Hematopoietic multipotent progenitor cell treated with erythropoietin and hydrocortisone succinate and interleukin-3 and kit ligand, for 15 days (in vitro differentiated cells): ENCODE measurements around the gene SYNE2.
"Not testable (repeated sequence)": the region's sequence is repeated elsewhere in the genome, so short reads cannot be mapped to it uniquely, and the experiment has no call there.

ENCODE experiments used
- DNase-seq: peaks from one replicate; pipeline ENCODE4 v3.0.0-alpha.2; 2015; ENCODE audit warnings: low spot score

Gene SYNE2

GRCh38 chr14:64081174-64081746 is 228.5 kb downstream of the SYNE2 start:
- no peak for DNase-seq

- no peak for DNase-seq
Measured at GRCh38 chr14:64082837-64083236, 230.0 kb downstream of the SYNE2 start.

GRCh38 chr14:64088647-64088964 is 235.8 kb downstream of the SYNE2 start:
- DNase-seq = no peak

GRCh38 chr14:64089920-64090319 is 237.1 kb downstream of the SYNE2 start:
- DNase-seq = no peak

GRCh38 chr14:64091217-64091616 is 238.4 kb downstream of the SYNE2 start:
- DNase-seq = no peak

GRCh38 chr14:64092338-64092737 is 239.5 kb downstream of the SYNE2 start:
- no peak for DNase-seq

- DNase-seq = no peak
Measured at GRCh38 chr14:64092940-64093339, 240.1 kb downstream of the SYNE2 start.

- no peak for DNase-seq
Measured at GRCh38 chr14:64095620-64096019, 242.8 kb downstream of the SYNE2 start.

- no peak for DNase-seq
Measured at GRCh38 chr14:64098120-64098519, 245.3 kb downstream of the SYNE2 start.

- no peak for DNase-seq
Measured at GRCh38 chr14:64107438-64107837, 254.6 kb downstream of the SYNE2 start.

GRCh38 chr14:64109819-64110554 is 257.2 kb downstream of the SYNE2 start:
- no peak for DNase-seq

- no peak for DNase-seq
Measured at GRCh38 chr14:64110802-64111201, 258.0 kb downstream of the SYNE2 start.

- DNase-seq = no peak
Measured at GRCh38 chr14:64112867-64113678, 260.3 kb downstream of the SYNE2 start.

- no peak for DNase-seq
Measured at GRCh38 chr14:64114166-64114565, 261.4 kb downstream of the SYNE2 start.

- no peak for DNase-seq
Measured at GRCh38 chr14:64114796-64115195, 262.0 kb downstream of the SYNE2 start.

- DNase-seq = no peak
Measured at GRCh38 chr14:64115401-64115800, 262.6 kb downstream of the SYNE2 start.

GRCh38 chr14:64117671-64118402 is 265.0 kb downstream of the SYNE2 start:
- no peak for DNase-seq

GRCh38 chr14:64118403-64118742 is 265.6 kb downstream of the SYNE2 start:
- not testable (repeated sequence) for DNase-seq

GRCh38 chr14:64118892-64119291 is 266.1 kb downstream of the SYNE2 start:
- DNase-seq = no peak

GRCh38 chr14:64119500-64119899 is 266.7 kb downstream of the SYNE2 start:
- no peak for DNase-seq

- no peak for DNase-seq
Measured at GRCh38 chr14:64119980-64120379, 267.2 kb downstream of the SYNE2 start.

GRCh38 chr14:64123241-64123822 is 270.5 kb downstream of the SYNE2 start:
- no peak for DNase-seq
